Activated T-helper 1 cell treated with Interleukin-2 at 50 U/mL for 16 hours (primary cell): ENCODE data around the gene PLK5.
"Not testable (repeated sequence)": the region's sequence is repeated elsewhere in the genome, so short reads cannot be mapped to it uniquely, and the experiment has no call there.

Experiments used
- DNase-seq: peaks from one replicate; pipeline ENCODE4 v3.0.0-alpha.2; 2020; ENCODE audit warnings: low read depth

Gene PLK5, protein sequence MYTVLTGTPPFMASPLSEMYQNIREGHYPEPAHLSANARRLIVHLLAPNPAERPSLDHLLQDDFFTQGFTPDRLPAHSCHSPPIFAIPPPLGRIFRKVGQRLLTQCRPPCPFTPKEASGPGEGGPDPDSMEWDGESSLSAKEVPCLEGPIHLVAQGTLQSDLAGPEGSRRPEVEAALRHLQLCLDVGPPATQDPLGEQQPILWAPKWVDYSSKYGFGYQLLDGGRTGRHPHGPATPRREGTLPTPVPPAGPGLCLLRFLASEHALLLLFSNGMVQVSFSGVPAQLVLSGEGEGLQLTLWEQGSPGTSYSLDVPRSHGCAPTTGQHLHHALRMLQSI

GRCh38 chr19:1523412-1524286 lies at the start of gene PLK5:
Gene PLK5, plus strand, starts transcription at chr19:1524077. Its CDS starts 2,920 bp downstream, at chr19:1526997.
- no peak for DNase-seq

- no peak for DNase-seq
These were observed 49.0 kb upstream of the PLK5 start for GRCh38 chr19:1474765-1475351.

GRCh38 chr19:1475751-1476437 lies 48.0 kb upstream of the PLK5 start:
- DNase-seq = no peak

- not testable (repeated sequence) for DNase-seq
These were observed 46.8 kb upstream of the PLK5 start for GRCh38 chr19:1477056-1477455.

- peak; percentile 86 for DNase-seq
These were observed 44.8 kb upstream of the PLK5 start, which contains the start of gene C19orf25 for GRCh38 chr19:1478934-1479707. Gene C19orf25, minus strand, starts transcription at chr19:1479215. Its CDS starts 312 bp downstream, at chr19:1478903.

GRCh38 chr19:1481224-1481892 lies 42.5 kb upstream of the PLK5 start:
- DNase-seq = no peak

GRCh38 chr19:1481893-1482360 lies 42.0 kb upstream of the PLK5 start:
- no peak for DNase-seq

GRCh38 chr19:1482361-1483130 lies 41.3 kb upstream of the PLK5 start:
- no peak for DNase-seq

GRCh38 chr19:1483131-1483978 lies 40.5 kb upstream of the PLK5 start:
- no peak for DNase-seq

DNA sequence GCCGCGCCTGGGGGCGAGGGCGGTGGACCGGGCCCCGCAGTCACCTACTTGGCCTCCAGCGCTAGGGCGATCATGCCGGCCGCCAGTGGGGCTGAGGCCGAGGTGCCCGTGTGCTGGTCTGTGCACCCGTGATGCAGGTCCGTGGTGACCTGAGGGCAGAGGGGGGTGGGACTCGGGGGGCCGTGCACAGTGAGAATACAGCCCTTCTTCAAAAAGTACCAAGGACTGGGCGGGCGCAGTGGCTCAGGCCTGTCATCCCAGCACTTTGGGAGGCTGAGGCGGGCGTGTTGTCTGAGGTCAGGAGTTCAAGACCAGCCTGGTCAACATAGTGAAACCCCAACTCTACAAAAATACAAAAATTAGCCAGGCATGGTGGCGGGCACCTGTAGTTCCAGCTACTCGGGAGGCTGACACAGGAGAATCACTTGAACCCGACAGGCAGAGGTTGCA lies 39.9 kb upstream of the PLK5 start:
- DNase-seq = no peak

DNA sequence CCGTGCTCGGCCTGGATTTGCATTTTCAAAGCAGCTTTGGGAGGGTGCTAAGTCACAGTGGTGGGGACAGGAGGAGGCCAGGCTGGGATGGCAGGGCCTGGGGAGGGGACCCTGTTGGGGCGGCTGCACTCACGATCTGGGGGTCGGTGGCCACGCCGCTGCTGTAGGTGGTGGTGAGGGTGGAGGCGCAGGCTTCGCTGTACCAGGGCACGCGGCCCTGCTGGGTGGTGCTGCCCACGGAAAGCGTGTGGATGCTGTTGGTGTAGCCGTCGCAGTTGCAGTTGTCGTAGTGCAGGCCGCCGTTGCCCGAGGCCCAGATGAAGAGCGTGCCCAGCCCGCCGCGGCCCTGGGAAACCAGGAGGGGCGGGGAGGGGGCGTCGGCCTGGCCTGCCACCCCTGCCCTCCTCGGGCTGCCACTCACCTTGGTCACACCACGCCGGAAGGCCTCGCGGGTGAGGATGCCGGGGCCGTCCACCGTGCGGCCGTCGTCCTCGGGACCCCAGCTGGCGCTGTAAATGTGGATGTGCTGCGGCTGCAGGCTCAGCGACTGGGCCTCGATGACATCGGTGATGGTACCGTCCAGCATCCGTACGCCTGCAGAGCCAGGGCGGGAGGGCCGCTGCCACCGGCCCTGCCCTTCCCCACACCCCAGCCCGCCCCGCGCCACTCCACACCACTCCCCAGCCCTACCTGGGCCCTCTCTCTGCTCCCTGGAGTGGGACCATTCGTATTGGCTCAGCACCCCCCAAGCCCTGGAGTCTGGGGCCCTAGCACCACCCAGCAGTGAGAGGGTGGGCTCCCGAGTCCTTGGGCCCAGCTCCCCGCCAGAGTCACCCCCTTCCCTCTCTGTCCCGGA lies 36.9 kb upstream of the PLK5 start:
- no peak for DNase-seq

DNA sequence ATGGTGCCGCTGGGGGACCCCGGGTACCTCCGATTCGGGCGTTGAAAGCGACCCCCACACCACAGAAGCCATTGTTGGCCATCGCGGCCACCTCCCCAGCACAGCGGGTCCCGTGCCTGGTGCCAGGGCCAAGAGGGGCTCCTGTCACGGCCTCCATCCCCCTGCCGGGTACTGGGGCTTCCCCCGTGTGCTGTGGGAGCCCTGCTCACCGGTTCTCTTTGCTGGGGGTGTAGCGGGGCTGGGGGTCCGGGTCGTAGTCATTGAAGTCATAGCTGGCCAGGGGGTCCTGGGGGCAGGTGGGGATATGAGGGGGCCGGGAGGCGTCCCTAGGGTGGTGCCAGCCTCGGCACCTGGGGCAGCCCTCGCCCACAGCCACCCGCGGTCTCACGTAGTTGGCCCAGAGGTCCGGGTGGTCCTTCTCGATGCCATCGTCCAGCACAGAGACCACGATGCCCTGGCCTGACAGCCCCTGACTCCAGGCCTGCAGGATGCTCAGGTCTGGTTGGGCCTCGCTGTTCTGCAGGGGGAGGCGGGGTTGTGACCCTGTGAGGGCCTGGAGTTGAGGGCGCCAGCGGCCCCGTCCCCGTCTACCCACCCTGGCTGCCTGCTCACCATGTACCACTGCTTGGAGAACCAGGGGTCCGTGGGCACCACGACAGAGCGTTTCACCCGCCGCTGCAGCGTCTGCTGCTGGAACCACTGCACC lies 36.1 kb upstream of the PLK5 start:
- DNase-seq = no peak

GRCh38 chr19:1488282-1488601 lies 35.6 kb upstream of the PLK5 start:
- no peak for DNase-seq

DNA sequence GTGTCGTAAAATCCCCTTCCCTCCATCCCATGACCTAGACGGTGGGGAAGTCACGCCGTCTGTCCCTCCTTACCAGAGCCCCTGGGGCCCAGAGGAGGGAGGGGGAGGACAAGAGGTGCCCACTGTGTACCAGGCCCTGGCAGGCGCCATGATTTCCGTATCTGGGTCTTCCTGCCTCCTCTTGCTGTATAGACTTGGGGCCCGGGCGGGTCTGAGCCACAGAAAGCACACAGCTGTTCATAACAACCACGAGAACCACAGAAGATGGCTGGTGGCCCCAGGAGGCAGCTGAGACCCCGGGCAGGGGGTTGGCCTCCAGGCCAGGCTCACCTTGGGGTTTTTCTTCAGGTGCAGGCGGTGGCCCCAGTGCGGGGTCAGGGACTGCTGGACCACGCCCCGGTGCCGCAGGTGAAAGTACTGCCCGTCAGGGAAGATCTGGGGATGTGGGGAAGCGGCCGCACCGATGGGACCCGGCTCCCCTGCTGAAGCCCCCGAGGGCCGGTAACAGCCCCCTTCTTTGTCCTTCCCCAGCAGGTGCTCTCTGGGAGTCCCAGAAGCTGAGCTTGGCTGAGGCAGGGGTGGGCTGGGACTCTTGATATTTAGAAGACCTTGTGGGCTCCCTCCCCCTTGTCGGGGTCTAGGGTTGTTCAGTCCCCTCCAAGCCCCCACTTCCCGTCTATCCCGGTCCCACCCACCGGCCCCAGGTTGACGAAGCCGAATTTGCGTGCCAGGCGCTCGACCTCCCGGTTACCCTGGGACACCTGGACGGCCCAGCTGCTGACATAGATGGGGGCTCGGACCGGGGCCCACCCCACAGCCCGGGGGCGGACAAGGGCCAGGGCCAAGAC lies 34.2 kb upstream of the PLK5 start:
- no peak for DNase-seq

GRCh38 chr19:1490311-1491113 lies 33.4 kb upstream of the PLK5 start, which contains the start of gene PCSK4:
Gene PCSK4, minus strand, starts transcription at chr19:1490350. Its CDS starts 4 bp downstream, at chr19:1490346.
- DNase-seq = peak; percentile 96
